ENCODE measurements around the gene DDX39B. TPM values are rescaled to one million over a fixed set of nuclear protein-coding genes. Genes with fewer than 3 reads are reported as not detected.
"Not testable (repeated sequence)": the region's sequence is repeated elsewhere in the genome, so short reads cannot be mapped to it uniquely, and the experiment has no call there.

DDX39B gene
- total RNA-seq, 1 experiment from 2014 or later = 813 TPM

DNA sequence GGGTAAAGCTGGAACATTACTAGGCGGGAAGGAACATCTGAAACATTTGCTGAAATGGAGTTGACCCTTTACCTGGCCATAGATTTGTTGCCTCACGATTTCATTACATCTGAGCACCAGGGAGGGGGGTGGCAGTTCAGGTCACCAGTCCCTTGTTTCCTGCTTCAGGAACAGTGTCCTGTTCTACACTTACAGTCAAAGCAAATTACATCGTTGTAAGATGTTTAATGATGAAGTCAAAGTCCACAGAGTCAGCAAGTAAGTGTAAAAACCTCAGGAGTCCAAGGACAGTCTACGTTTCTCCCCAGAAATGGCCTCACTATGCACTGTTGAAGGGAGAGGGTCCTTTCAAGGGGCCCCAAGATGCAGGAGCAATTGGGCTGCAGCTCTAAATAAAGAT lies 52.7 kb downstream of the DDX39B start:
- Histone ChIP-seq H3K23ac (ENCODE audit: insufficient read length, low read depth, low read length) (no peak overlapping the region), H2BK15ac (ENCODE audit: low read depth, low read length) (no peak overlapping the region), H2BK5ac (ENCODE audit: insufficient read length, low read length) (no peak overlapping the region), H2AK5ac (ENCODE audit: insufficient read length, low read length) (no peak overlapping the region), H3K4me2 (ENCODE audit: insufficient read depth, insufficient read length, low read length) (no peak overlapping the region), H3K79me2 (ENCODE audit: insufficient read depth, low read length) (no peaks in the 10 kb centered on the region), H2BK20ac (ENCODE audit: low read depth, low read length, poor library complexity, severe bottlenecking) (no peak overlapping the region), H3K4ac (ENCODE audit: low read depth, low read length) (no peak overlapping the region), H4K8ac (replicated peaks; ENCODE audit: insufficient read length, low read depth, low read length) (no peak overlapping the region), H3K79me1 (ENCODE audit: insufficient read depth, low read depth, low read length, poor library complexity, severe bottlenecking) (no peaks in the 10 kb centered on the region), H4K91ac (ENCODE audit: insufficient read length, low read depth, low read length) (no peak overlapping the region), H4K20me1 (ENCODE audit: control insufficient read depth, insufficient read depth, insufficient read length) (no peaks in the 10 kb centered on the region), H3K9ac (ENCODE audit: extremely low read depth, insufficient read length, low read length) (no peak overlapping the region), H3K23me2 (ENCODE audit: insufficient read length, low read depth, low read length, poor library complexity, severe bottlenecking) (peaks cover 3% of the 10 kb centered on the region), H3K27ac (ENCODE audit: insufficient read length, low read depth, low read length) (no peak overlapping the region), H3K9me3 (ENCODE audit: control insufficient read depth, low read depth, low read length) (no peaks in the 10 kb centered on the region), H3T11ph (ENCODE audit: low read length) (no peak overlapping the region), H2BK120ac (ENCODE audit: low read depth, low read length, poor library complexity, severe bottlenecking) (no peak overlapping the region), H3K56ac (ENCODE audit: insufficient read length, low read depth, low read length) (no peak overlapping the region), H4K5ac (ENCODE audit: insufficient read length, low read depth, low read length) (no peak overlapping the region), H3K27me3 (ENCODE audit: insufficient read depth, low read length) (no peaks in the 10 kb centered on the region), H3K4me1 (ENCODE audit: insufficient read depth, low read length) (peaks cover 2% of the 10 kb centered on the region; the same call in 1 of the 2 replicates), H3K14ac (ENCODE audit: insufficient read depth, low read length) (no peak overlapping the region), H2AFZ (ENCODE audit: low read length) (no peak overlapping the region), H3K18ac (ENCODE audit: insufficient read length, low read depth, low read length) (no peak overlapping the region), H2BK12ac (ENCODE audit: insufficient read length, low read depth, low read length) (no peak overlapping the region)
- WGBS (ENCODE audit: extremely low coverage, insufficient read length, low lambda C conversion rate) = no CpG with 5 or more reads among the region's 4 CpGs
- peaks cover 27 to 31% of the 10 kb centered on the region in 2 experiments for H3K4me1 Mint-ChIP-seq
- no peak overlapping the region for H3K27ac Mint-ChIP-seq
- peaks cover 0 to 3% of the 10 kb centered on the region in 2 experiments; a peak in 1 of 5 replicates for H3K9me3 Mint-ChIP-seq
- peaks cover 12% of the 10 kb centered on the region for H3K27me3 Mint-ChIP-seq (ENCODE audit: low read depth)
- TF ChIP-seq CTCF (conservative IDR thresholded peaks at IDR 0.05) = no peak
- H3K36me3 Mint-ChIP-seq (ENCODE audit: insufficient read depth in 1 of 3, low read depth in 3 of 3) = no peaks in the 10 kb centered on the region
- DNase-seq = peak; percentile 8
- H3K4me3 Mint-ChIP-seq = no peak overlapping the region

- H2BK5ac ChIP-seq (ENCODE audit: insufficient read length, low read length); H3K27me3 ChIP-seq (ENCODE audit: insufficient read depth, low read length); H3T11ph ChIP-seq (ENCODE audit: low read length); H2AFZ ChIP-seq (ENCODE audit: low read length); H4K20me1 ChIP-seq (ENCODE audit: control insufficient read depth, insufficient read depth, insufficient read length); H3K4me3 Mint-ChIP-seq; H3K9ac ChIP-seq (ENCODE audit: extremely low read depth, insufficient read length, low read length); H3K56ac ChIP-seq (ENCODE audit: insufficient read length, low read depth, low read length); H3K79me2 ChIP-seq (ENCODE audit: insufficient read depth, low read length); H3K4me1 ChIP-seq (ENCODE audit: insufficient read depth, low read length); H3K4me2 ChIP-seq (ENCODE audit: insufficient read depth, insufficient read length, low read length); H2AK5ac ChIP-seq (ENCODE audit: insufficient read length, low read length); H3K9me3 Mint-ChIP-seq; H4K5ac ChIP-seq (ENCODE audit: insufficient read length, low read depth, low read length); H3K36me3 Mint-ChIP-seq (ENCODE audit: insufficient read depth in 1 of 3, low read depth in 3 of 3); H3K23ac ChIP-seq (ENCODE audit: insufficient read length, low read depth, low read length); H3K27ac ChIP-seq (ENCODE audit: insufficient read length, low read depth, low read length); H3K14ac ChIP-seq (ENCODE audit: insufficient read depth, low read length); H3K18ac ChIP-seq (ENCODE audit: insufficient read length, low read depth, low read length); H3K23me2 ChIP-seq (ENCODE audit: insufficient read length, low read depth, low read length, poor library complexity, severe bottlenecking); H4K91ac ChIP-seq (ENCODE audit: insufficient read length, low read depth, low read length); H3K4ac ChIP-seq (ENCODE audit: low read depth, low read length); H3K9me3 ChIP-seq (ENCODE audit: control insufficient read depth, low read depth, low read length); H2BK20ac ChIP-seq (ENCODE audit: low read depth, low read length, poor library complexity, severe bottlenecking); H4K8ac ChIP-seq (replicated peaks; ENCODE audit: insufficient read length, low read depth, low read length); H2BK120ac ChIP-seq (ENCODE audit: low read depth, low read length, poor library complexity, severe bottlenecking); H3K79me1 ChIP-seq (ENCODE audit: insufficient read depth, low read depth, low read length, poor library complexity, severe bottlenecking); H2BK12ac ChIP-seq (ENCODE audit: insufficient read length, low read depth, low read length); H2BK15ac ChIP-seq (ENCODE audit: low read depth, low read length): not testable (repeated sequence)
- peak overlapping the region in 1 of 3 experiments; percentile 77; a peak in 2 of 7 replicates for H3K27ac Mint-ChIP-seq
- H3K4me1 Mint-ChIP-seq = peaks cover 24 to 27% of the 10 kb centered on the region in 2 experiments
- no CpG with 5 or more reads among the region's 6 CpGs for WGBS (ENCODE audit: extremely low coverage, insufficient read length, low lambda C conversion rate)
- H3K27me3 Mint-ChIP-seq (ENCODE audit: low read depth) = peaks cover 10% of the 10 kb centered on the region
- peak; percentile 19 for DNase-seq
These were observed 54.1 kb downstream of the DDX39B start for GRCh38 chr6:31487674-31488073.
